ENCODE results near the gene CD1C. TPM values are rescaled to one million over a fixed set of nuclear protein-coding genes. Genes with fewer than 3 reads are reported as not detected.

CD1C gene
- polyA plus RNA-seq, 1 of the 3 experiments (the other 2 are of a cell fraction) = not detected

DNA sequence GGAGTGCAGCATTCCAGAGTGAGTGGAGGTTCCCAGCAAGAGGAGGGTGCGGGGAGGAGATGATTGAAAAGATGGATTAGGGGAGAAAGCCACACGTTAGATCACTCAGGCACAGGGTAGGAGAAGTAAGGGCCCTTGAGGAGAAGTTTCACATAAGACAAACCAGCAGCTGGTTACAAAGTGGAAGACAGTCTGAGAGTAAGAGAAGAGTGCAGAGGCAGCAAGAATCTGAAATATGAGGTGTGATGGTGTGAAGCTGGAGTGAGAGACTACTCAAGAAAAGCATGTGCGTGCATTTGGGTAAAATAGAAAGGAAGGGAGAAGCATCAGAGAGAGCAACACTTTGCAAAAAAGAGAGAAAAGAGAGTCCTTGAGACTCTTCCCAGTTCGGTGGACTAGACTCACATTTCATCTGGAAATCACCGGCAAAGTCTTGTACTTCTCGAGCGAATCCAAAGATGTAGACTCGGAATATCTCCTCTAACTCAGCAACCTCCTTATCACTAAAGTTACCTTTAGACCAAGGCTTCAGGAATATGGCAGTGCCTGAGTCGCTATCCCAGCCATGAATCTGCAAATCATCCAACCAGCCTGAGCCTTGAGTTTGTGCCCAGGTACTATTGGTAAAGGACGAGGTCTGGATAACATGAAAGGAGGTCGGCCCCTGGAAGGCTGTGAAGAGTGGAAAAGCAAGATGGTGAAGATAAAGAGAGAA lies 40.8 kb downstream of the CD1C start:
- no peak overlapping the region for H3K4me2 ChIP-seq
- H3F3A ChIP-seq (replicated peaks; ENCODE audit: insufficient read depth) = no peaks in the 10 kb centered on the region
- DNase-seq = no peak
- TF ChIP-seq GABPA (IDR thresholded peaks at IDR 0.05; ENCODE audit: low read depth) (no peak), JUND (IDR thresholded peaks at IDR 0.05) (no peak), GATA2 (CRISPR knock-in tag; IDR thresholded peaks at IDR 0.05) (no peak), SIN3A (IDR thresholded peaks at IDR 0.05; ENCODE audit: borderline replicate concordance, low read depth, low read length) (no peak), EP300 (IDR thresholded peaks at IDR 0.05; ENCODE audit: borderline replicate concordance in 1 of 2, low read depth in 1 of 2, low read length in 1 of 2) (no peak), FOXJ3 (CRISPR knock-in tag; IDR thresholded peaks at IDR 0.05) (no peak), FOSL2 (IDR thresholded peaks at IDR 0.05; ENCODE audit: borderline replicate concordance, low read depth) (no peak), EZH2phosphoT487 (IDR thresholded peaks at IDR 0.05; ENCODE audit: borderline replicate concordance, low read depth) (no peak), TAF1 (IDR thresholded peaks at IDR 0.05; ENCODE audit: borderline replicate concordance, low read depth, low read length) (no peak), RAD21 (IDR thresholded peaks at IDR 0.05; ENCODE audit: low read length) (no peak)
- TF ChIP-seq, protein P1, sequence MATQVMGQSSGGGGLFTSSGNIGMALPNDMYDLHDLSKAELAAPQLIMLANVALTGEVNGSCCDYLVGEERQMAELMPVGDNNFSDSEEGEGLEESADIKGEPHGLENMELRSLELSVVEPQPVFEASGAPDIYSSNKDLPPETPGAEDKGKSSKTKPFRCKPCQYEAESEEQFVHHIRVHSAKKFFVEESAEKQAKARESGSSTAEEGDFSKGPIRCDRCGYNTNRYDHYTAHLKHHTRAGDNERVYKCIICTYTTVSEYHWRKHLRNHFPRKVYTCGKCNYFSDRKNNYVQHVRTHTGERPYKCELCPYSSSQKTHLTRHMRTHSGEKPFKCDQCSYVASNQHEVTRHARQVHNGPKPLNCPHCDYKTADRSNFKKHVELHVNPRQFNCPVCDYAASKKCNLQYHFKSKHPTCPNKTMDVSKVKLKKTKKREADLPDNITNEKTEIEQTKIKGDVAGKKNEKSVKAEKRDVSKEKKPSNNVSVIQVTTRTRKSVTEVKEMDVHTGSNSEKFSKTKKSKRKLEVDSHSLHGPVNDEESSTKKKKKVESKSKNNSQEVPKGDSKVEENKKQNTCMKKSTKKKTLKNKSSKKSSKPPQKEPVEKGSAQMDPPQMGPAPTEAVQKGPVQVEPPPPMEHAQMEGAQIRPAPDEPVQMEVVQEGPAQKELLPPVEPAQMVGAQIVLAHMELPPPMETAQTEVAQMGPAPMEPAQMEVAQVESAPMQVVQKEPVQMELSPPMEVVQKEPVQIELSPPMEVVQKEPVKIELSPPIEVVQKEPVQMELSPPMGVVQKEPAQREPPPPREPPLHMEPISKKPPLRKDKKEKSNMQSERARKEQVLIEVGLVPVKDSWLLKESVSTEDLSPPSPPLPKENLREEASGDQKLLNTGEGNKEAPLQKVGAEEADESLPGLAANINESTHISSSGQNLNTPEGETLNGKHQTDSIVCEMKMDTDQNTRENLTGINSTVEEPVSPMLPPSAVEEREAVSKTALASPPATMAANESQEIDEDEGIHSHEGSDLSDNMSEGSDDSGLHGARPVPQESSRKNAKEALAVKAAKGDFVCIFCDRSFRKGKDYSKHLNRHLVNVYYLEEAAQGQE (IDR thresholded peaks at IDR 0.05; ENCODE audit: low read depth, low read length) = no peak
- TF ChIP-seq, protein P2, sequence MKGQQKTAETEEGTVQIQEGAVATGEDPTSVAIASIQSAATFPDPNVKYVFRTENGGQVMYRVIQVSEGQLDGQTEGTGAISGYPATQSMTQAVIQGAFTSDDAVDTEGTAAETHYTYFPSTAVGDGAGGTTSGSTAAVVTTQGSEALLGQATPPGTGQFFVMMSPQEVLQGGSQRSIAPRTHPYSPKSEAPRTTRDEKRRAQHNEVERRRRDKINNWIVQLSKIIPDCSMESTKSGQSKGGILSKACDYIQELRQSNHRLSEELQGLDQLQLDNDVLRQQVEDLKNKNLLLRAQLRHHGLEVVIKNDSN (IDR thresholded peaks at IDR 0.05; ENCODE audit: borderline replicate concordance, low read depth) = no peak
- TF ChIP-seq, protein P3, sequence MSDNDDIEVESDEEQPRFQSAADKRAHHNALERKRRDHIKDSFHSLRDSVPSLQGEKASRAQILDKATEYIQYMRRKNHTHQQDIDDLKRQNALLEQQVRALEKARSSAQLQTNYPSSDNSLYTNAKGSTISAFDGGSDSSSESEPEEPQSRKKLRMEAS (IDR thresholded peaks at IDR 0.05; ENCODE audit: low read depth) = no peak
- TF ChIP-seq, protein P4, sequence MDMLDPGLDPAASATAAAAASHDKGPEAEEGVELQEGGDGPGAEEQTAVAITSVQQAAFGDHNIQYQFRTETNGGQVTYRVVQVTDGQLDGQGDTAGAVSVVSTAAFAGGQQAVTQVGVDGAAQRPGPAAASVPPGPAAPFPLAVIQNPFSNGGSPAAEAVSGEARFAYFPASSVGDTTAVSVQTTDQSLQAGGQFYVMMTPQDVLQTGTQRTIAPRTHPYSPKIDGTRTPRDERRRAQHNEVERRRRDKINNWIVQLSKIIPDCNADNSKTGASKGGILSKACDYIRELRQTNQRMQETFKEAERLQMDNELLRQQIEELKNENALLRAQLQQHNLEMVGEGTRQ (IDR thresholded peaks at IDR 0.05; ENCODE audit: borderline replicate concordance, low read depth, low read length) = no peak
- TF ChIP-seq, protein P5, sequence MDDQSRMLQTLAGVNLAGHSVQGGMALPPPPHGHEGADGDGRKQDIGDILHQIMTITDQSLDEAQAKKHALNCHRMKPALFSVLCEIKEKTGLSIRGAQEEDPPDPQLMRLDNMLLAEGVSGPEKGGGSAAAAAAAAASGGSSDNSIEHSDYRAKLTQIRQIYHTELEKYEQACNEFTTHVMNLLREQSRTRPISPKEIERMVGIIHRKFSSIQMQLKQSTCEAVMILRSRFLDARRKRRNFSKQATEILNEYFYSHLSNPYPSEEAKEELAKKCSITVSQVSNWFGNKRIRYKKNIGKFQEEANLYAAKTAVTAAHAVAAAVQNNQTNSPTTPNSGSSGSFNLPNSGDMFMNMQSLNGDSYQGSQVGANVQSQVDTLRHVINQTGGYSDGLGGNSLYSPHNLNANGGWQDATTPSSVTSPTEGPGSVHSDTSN (IDR thresholded peaks at IDR 0.05) = no peak
- TF ChIP-seq, protein P6, sequence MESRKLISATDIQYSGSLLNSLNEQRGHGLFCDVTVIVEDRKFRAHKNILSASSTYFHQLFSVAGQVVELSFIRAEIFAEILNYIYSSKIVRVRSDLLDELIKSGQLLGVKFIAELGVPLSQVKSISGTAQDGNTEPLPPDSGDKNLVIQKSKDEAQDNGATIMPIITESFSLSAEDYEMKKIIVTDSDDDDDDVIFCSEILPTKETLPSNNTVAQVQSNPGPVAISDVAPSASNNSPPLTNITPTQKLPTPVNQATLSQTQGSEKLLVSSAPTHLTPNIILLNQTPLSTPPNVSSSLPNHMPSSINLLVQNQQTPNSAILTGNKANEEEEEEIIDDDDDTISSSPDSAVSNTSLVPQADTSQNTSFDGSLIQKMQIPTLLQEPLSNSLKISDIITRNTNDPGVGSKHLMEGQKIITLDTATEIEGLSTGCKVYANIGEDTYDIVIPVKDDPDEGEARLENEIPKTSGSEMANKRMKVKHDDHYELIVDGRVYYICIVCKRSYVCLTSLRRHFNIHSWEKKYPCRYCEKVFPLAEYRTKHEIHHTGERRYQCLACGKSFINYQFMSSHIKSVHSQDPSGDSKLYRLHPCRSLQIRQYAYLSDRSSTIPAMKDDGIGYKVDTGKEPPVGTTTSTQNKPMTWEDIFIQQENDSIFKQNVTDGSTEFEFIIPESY (IDR thresholded peaks at IDR 0.05; ENCODE audit: borderline replicate concordance, low read depth) = no peak
- TF ChIP-seq, protein P7, sequence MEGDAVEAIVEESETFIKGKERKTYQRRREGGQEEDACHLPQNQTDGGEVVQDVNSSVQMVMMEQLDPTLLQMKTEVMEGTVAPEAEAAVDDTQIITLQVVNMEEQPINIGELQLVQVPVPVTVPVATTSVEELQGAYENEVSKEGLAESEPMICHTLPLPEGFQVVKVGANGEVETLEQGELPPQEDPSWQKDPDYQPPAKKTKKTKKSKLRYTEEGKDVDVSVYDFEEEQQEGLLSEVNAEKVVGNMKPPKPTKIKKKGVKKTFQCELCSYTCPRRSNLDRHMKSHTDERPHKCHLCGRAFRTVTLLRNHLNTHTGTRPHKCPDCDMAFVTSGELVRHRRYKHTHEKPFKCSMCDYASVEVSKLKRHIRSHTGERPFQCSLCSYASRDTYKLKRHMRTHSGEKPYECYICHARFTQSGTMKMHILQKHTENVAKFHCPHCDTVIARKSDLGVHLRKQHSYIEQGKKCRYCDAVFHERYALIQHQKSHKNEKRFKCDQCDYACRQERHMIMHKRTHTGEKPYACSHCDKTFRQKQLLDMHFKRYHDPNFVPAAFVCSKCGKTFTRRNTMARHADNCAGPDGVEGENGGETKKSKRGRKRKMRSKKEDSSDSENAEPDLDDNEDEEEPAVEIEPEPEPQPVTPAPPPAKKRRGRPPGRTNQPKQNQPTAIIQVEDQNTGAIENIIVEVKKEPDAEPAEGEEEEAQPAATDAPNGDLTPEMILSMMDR (IDR thresholded peaks at IDR 0.05) = no peak
- TF ChIP-seq, protein P8, sequence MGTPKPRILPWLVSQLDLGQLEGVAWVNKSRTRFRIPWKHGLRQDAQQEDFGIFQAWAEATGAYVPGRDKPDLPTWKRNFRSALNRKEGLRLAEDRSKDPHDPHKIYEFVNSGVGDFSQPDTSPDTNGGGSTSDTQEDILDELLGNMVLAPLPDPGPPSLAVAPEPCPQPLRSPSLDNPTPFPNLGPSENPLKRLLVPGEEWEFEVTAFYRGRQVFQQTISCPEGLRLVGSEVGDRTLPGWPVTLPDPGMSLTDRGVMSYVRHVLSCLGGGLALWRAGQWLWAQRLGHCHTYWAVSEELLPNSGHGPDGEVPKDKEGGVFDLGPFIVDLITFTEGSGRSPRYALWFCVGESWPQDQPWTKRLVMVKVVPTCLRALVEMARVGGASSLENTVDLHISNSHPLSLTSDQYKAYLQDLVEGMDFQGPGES (IDR thresholded peaks at IDR 0.05; ENCODE audit: low read depth, low read length) = no peak
- H3K27me3 ChIP-seq (ENCODE audit: insufficient read depth) = peaks cover 12% of the 10 kb centered on the region
- H4K20me1 ChIP-seq (ENCODE audit: insufficient read depth) = no peaks in the 10 kb centered on the region
- no peaks in the 10 kb centered on the region for H3K79me2 ChIP-seq (ENCODE audit: insufficient read depth)
- no peaks in the 10 kb centered on the region for H3K9me2 ChIP-seq
- H2AFZ ChIP-seq (ENCODE audit: low read depth) = no peak overlapping the region
- no peak overlapping the region for H3K9ac ChIP-seq
- ChIA-PET POLR2A (no interaction called here), CTCF (interaction anchor here (1.2 kb wide), 1 partner anchor 742 kb away, joined by 3 read pairs; no protein-coding TSS in a partner anchor)
- H3K9me3 ChIP-seq = no peaks in the 10 kb centered on the region
- no peaks in the 10 kb centered on the region for H3K36me3 ChIP-seq (replicated peaks in 1 of 2; ENCODE audit: control insufficient read depth in 1 of 2, insufficient read depth in 2 of 2, low read length in 1 of 2)
- no peaks in the 10 kb centered on the region for H3K4me1 ChIP-seq (ENCODE audit: control insufficient read depth in 1 of 2, insufficient read depth in 2 of 2, low read depth in 1 of 2, low read length in 1 of 2)
- H3K27ac ChIP-seq (ENCODE audit: low read depth in 2 of 2, low read length in 1 of 2) = no peak overlapping the region
- 2% methylated on average over 11 of the region's 11 CpGs for WGBS (ENCODE audit: low lambda C conversion rate)
- no peak overlapping the region for H3K4me3 ChIP-seq (ENCODE audit: low read depth in 2 of 2, low read length in 1 of 2)

Measured in SK-N-SH (cell line).